Measurements from ENCODE around the gene DENND5A.

GRCh38 chr11:9266926-9267325 lies 1.8 kb upstream of the DENND5A start:
- no peak for TF ChIP-seq EZH2 (IDR thresholded peaks at IDR 0.05)
- TF ChIP-seq FOXP2 (optimal IDR thresholded peaks at IDR 0.05; ENCODE audit: control extremely low read depth, extremely low read length, insufficient read depth), result no peak
- no peak for TF ChIP-seq POLR2AphosphoS5 (IDR thresholded peaks at IDR 0.05; ENCODE audit: borderline replicate concordance, low read depth, low read length)

All from SK-N-MC (cell line).